Activated T-helper 1 cell treated with anti-CD3 and anti-CD28 coated beads, Interleukin-12 subunit alpha, Interleukin-12 subunit beta, Interleukin-2, Interleukin-4 antibody, amounts not matched to agents 30 ng/mL and 10 ng/mL and 1 ng/mL, durations not matched to agents 14 hours and 24 hours and 36 hours (primary cell): ENCODE results near the gene CLEC16A. TPM values are rescaled to one million over a fixed set of nuclear protein-coding genes. Genes with fewer than 3 reads are reported as not detected.

Experiments used
- DNase-seq: peaks from one replicate; pipeline ENCODE4 v3.0.0; 2021; ENCODE audit warnings: low spot score
- H3K27ac Mint-ChIP-seq: one replicate; pipeline ENCODE4 v1.8.0; 2021; ENCODE audit warnings: mild to moderate bottlenecking, mixed read lengths
- H3K27me3 Mint-ChIP-seq: one replicate; pipeline ENCODE4 v1.8.0; 2022; ENCODE audit warnings: mild to moderate bottlenecking, moderate library complexity, mixed read lengths; ENCODE audit not compliant: insufficient read depth
- H3K36me3 Mint-ChIP-seq: one replicate; pipeline ENCODE4 v1.8.0; 2021; ENCODE audit warnings: low read depth, mixed read lengths
- H3K4me1 Mint-ChIP-seq: one replicate; pipeline ENCODE4 v1.8.0; 2021; ENCODE audit warnings: low read depth, mixed read lengths
- H3K4me3 Mint-ChIP-seq: one replicate; pipeline ENCODE4 v1.8.0; 2021; ENCODE audit warnings: mild to moderate bottlenecking, moderate library complexity, mixed read lengths
- H3K9me3 Mint-ChIP-seq: one replicate; pipeline ENCODE4 v1.8.0; 2021; ENCODE audit warnings: mixed read lengths
- intact Hi-C: fragments of 100-400 bp; cut with micrococcal nuclease; formaldehyde crosslinking; loops from one replicate; pipeline ENCODE4 v1.15.1; 2024
- total RNA-seq: library from RNA; stranded (reverse); gene quantifications from 2 replicates; pipeline ENCODE4 v1.2.3, GENCODE V29; 2022

CLEC16A gene
- total RNA-seq, 1 donor from 2014 or later, result 37.4 TPM

DNA sequence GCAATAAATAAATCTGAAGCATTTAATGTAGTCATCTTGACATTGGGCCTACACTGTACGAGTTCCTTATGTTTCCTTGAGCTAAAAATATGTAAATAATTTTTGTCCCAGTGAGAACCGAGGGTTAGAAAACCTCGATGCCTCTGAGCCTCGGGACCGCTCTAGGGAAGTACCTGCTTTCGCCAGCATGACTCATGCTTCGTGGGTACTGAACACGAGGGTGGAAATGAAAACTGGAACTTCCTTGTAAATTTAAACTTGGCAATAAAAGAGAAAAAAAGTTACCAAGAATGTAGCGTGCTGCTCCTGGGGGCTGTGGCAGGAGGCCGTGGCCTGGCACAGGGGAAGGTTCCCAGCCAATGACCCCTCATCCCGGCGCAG, 237.5 kb downstream of the CLEC16A start:
- Mint-ChIP-seq H3K27ac (peak overlapping the region; percentile 78), H3K36me3 (peaks cover 20% of the 10 kb centered on the region), H3K9me3 (no peaks in the 10 kb centered on the region), H3K4me1 (peaks cover 28% of the 10 kb centered on the region), H3K4me3 (peak overlapping the region; percentile 49), H3K27me3 (no peaks in the 10 kb centered on the region)
- intact Hi-C loops, result no loop called here
- DNase-seq, result no peak

DNA sequence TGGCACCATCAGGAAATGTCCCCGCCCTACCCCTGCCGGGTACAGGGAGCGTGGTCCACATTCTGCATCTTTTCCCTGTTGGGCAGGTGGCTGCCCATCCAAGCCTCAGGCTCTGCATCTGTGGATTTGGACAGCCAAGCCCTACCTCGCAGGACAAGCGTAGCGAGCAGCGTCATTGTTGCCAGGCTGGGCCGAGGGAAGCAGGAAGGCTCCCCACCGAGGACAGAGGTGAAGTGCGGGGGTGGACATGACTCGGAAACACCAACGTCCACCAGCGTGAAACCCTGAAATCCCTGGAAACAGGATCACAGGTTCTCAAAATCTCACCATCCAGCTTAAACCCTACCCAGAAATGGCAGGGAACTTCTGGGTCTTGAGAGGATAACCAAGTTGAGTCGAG, 238.0 kb downstream of the CLEC16A start:
- H3K4me3 Mint-ChIP-seq, result no peak overlapping the region

DNA sequence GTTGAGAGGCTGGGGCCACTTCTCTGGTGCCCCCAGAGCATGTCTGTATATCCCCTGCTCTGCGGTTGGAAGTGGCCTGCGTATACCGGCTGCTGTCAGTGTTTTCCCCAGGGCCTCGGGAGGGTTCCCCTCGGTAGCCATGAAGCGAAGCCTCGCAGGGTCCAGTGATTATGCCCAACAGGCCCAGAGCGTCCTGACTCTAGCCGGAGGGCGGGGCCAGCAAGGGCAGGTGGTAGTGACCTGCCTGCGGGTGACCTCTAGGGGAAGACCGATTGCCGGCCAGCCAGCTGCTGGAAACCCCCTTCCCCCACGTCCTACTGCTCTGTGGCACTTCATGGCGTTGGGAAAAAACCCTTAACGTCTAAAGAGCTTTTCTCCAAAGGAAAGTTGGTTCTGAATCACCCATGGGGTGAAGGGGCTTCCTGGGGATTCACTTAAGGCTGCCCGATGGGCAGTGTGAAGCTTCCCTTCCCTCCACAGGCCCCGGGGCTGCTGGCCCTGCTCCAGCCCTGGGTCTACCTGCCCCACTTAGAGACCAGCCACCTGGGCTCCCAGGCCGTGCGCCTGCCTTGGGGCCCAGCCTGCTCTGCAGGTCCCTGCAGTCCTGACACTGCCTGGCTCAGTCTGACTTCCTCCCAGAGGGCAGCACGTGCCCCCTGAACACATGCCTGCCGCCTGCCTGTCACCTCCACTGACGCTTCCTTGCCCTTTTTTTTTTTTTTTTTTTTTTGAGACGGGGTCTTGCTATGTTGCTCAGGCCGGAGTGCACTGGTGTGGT, 238.9 kb downstream of the CLEC16A start:
- no peak overlapping the region for H3K4me3 Mint-ChIP-seq
- H3K27me3 Mint-ChIP-seq, result no peaks in the 10 kb centered on the region
- no peaks in the 10 kb centered on the region for H3K9me3 Mint-ChIP-seq
- no peak for DNase-seq
- intact Hi-C loops, result no loop called here
- peaks cover 26% of the 10 kb centered on the region for H3K4me1 Mint-ChIP-seq
- H3K36me3 Mint-ChIP-seq, result peaks cover 20% of the 10 kb centered on the region
- H3K27ac Mint-ChIP-seq, result peak overlapping the region; percentile 36

More for the DNA sequence above, 238.0 kb downstream of the CLEC16A start:
- DNase-seq, result no peak
- intact Hi-C loops, result no loop called here
- peaks cover 26% of the 10 kb centered on the region for H3K4me1 Mint-ChIP-seq
- H3K36me3 Mint-ChIP-seq, result peaks cover 20% of the 10 kb centered on the region
- no peaks in the 10 kb centered on the region for H3K9me3 Mint-ChIP-seq
- peak overlapping the region; percentile 52 for H3K27ac Mint-ChIP-seq
- no peaks in the 10 kb centered on the region for H3K27me3 Mint-ChIP-seq

DNA sequence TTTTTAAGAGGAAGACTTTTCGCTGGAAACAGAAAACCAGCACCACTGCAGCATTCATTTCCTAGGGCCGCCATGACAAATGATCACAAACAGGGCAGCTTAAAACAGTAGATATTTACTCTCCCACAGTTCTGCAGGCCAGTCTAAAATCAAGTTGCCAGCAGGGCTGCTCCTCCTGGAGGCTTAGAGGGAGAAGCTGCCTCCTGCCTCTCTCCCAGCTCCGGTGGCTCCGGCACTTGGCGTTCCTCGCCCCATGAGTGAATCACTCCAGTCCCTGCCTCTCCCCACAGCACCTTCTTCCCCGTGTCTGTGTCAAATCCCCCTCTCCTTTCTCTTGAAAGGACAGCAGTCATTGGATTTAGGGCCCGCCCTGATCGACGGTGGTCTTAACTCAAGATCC, 239.6 kb downstream of the CLEC16A start:
- no peak for DNase-seq
- Mint-ChIP-seq H3K36me3 (peaks cover 19% of the 10 kb centered on the region), H3K27me3 (no peaks in the 10 kb centered on the region), H3K9me3 (no peaks in the 10 kb centered on the region), H3K4me1 (peaks cover 31% of the 10 kb centered on the region), H3K4me3 (no peak overlapping the region), H3K27ac (no peak overlapping the region)
- intact Hi-C loops, result no loop called here

DNA sequence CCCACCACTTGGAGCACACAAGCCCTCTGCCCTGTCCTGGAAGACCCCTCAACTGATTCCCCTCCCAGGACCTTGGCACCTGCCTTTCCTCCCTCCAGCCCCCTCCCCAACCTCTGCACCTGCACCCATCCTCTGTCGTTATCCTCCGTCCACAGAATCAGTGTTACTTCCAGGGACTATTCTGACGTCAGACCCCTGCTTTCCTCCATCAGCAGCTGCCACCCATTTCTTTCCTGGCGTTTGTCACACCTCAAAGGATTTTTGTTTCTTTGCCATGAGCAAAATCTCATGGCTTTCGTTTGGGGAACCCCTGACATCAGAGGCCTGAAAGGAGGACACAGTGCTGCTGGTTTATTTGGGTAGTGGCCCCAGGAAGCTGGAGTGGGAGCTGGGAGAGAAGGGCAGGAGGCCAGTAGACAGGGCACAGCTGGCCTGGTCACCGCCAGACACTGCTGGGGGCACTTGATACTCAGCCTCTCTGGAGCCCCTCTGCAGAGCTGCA, 243.2 kb downstream of the CLEC16A start:
- DNase-seq, result no peak
- intact Hi-C loops, result no loop called here
- Mint-ChIP-seq H3K27me3 (no peaks in the 10 kb centered on the region), H3K9me3 (no peaks in the 10 kb centered on the region), H3K27ac (no peak overlapping the region), H3K4me3 (no peak overlapping the region), H3K36me3 (peaks cover 5% of the 10 kb centered on the region), H3K4me1 (peaks cover 36% of the 10 kb centered on the region)

DNA sequence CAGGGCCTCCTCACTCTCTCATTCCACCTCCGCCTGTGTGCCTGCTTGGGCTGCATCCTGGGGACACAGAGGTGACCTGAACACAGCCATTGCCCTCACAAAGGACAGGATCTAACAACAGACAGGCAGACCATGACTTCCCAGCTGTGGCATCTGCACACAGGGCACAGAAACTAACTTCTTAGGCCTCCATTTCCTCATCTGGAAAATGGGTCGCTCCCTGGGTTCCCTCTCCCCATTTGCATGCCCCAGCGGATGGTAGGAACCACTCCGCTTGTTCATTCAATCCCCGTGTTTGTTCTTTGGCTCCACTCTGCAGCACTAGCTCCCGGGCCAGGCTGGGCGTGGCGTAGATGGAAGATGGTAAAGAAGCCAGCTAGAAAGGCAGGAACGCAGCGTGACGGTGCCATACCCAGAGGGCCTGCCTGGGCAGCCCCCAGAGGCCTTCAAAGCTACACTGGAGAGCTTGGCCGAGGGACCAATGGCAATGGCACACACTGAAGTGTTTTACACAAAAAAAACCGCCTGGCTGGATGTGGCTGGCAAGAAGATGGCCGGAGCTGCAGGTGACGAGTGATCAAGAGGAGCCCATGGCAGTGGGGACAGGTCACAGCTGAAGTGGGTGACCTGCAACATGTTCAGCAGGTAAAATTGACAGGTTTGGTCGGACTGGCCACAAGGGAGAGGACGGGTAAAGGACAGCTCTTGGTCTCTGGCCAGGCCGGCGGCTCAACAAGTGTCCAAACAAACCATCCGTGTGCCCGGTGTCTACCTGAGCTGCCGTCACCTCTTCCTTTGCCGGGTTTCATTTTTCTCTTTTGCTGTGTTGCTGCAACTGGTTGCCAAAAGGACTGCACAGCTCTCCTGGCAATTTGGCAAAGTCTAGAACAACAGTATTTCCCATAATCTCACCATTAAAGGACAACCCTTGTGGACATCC, 244.7 kb downstream of the CLEC16A start:
- H3K27ac Mint-ChIP-seq, result peak overlapping the region; percentile 6
- H3K36me3 Mint-ChIP-seq, result peaks cover 5% of the 10 kb centered on the region
- DNase-seq, result no peak
- no peaks in the 10 kb centered on the region for H3K27me3 Mint-ChIP-seq
- no peaks in the 10 kb centered on the region for H3K9me3 Mint-ChIP-seq
- no peak overlapping the region for H3K4me3 Mint-ChIP-seq
- intact Hi-C loops, result no loop called here
- H3K4me1 Mint-ChIP-seq, result peaks cover 49% of the 10 kb centered on the region

DNA sequence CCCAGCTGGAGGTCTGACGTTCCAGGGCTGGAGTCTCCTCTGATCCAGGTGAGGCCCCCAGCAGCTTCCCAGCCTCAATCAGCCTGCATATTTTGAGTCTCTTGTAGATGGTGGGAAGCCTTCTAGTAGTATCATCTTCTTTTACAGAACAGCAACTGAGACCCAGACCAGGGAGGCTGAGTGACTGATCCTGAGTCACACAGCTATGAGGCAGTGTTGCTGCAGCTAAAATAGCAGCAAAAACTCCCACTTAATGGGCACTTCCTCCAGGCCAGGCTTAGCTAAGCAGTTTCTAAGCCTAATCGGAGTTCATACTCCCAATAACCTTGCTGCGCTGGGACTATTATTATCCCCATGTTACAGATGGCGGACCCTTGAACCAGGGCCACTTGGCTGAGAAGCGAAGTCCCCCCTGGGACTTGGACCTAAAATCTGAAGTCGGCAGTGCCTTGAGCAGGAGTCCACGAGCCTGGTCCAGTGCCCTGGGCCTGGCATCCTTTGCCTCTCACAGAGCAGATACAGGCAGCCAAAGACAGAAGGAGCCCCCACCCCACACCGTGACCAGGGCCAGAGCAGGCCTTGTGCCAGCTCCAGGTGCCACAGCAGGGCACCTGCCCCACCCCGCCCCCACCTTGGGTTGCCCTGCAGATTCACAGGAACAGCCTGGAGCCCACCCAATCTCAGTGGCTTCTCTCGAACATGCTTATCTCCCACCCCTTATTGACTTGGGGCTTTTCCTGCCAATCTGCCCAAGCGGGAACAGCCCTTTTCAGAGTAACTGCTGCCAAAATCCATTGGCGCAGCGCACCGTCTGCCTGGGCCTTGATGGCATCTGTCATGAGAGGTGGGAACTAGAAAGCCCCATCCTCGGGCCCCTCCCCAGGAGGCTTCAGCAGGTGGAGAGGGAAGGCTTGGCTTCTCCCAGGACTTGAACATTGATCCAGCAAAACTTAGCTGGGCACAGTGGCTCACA, 246.5 kb downstream of the CLEC16A start:
- Mint-ChIP-seq H3K27ac (peak overlapping the region; percentile 43), H3K9me3 (no peaks in the 10 kb centered on the region), H3K36me3 (peaks cover 7% of the 10 kb centered on the region), H3K27me3 (no peaks in the 10 kb centered on the region), H3K4me3 (no peak overlapping the region), H3K4me1 (peaks cover 59% of the 10 kb centered on the region)
- intact Hi-C loops, result no loop called here
- no peak for DNase-seq

DNA sequence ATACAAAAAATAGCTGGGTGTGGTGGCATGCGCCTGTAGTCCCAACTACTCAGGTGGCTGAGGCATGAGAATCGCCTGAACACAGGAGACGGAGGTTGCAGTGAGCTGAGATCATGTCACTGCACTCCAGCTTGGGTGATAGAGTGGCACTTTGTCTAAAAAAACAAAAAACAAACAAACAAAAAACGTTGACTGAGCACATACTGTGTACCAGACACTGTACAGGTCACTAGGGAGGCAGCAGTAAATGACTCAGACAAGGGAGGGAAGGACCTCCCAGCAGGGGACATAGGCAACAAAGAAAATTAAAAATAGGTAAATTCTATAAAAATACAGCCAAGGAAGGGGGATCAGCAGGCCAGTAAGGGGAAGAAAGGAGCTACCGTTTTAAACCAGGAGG, 247.3 kb downstream of the CLEC16A start:
- intact Hi-C loops, result no loop called here
- peaks cover 14% of the 10 kb centered on the region for H3K36me3 Mint-ChIP-seq
- H3K27me3 Mint-ChIP-seq, result no peaks in the 10 kb centered on the region
- H3K9me3 Mint-ChIP-seq, result no peaks in the 10 kb centered on the region
- peaks cover 63% of the 10 kb centered on the region for H3K4me1 Mint-ChIP-seq
- H3K4me3 Mint-ChIP-seq, result no peak overlapping the region
- H3K27ac Mint-ChIP-seq, result peak overlapping the region; percentile 61
- DNase-seq, result no peak

DNA sequence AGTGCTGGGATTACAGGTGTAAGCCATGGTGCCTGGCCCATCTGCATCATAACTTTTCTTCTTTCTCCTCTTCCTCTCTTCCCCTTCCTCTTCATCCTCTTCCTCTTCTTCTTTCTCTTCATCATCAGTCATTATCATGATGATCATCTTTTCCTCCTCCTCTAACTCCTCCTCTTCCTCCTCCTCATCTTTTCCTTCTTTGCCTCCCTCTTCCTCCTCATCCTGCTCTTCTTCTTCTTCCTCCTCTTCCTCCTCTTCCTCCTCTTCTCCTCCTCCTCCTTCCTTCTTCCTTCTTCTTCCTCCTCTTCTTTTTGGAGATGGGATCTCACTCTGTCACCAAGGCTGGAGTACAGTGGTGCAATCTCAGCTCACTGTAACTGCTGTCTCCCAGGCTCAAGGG, 249.1 kb downstream of the CLEC16A start:
- Mint-ChIP-seq H3K36me3 (peaks cover 14% of the 10 kb centered on the region), H3K4me3 (no peak overlapping the region), H3K9me3 (no peaks in the 10 kb centered on the region), H3K27me3 (no peaks in the 10 kb centered on the region), H3K4me1 (peaks cover 75% of the 10 kb centered on the region), H3K27ac (peak overlapping the region; percentile 76)
- DNase-seq, result no peak
- intact Hi-C loops, result no loop called here

DNA sequence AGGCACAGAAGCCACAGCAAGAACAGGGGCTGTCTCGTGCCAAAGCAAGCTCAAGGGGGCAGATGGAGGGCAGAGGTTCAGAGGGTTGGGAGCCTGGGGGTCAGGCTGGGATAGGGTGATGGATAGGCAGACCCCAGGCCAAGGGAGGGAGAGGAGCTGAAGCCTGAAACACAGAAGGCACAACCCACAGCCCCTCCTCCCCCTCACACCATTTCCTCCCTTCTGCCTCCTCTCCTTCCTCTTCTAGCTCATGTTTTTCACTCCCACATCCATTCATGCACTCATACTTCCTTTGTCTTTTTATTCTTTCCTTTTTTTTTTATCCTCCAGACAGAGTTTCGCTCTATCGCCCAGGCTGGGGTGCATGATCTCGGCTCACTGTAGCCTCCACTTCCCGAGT, 250.5 kb downstream of the CLEC16A start:
- Mint-ChIP-seq H3K27ac (peak overlapping the region; percentile 80), H3K27me3 (no peaks in the 10 kb centered on the region), H3K36me3 (peaks cover 11% of the 10 kb centered on the region), H3K4me1 (peaks cover 74% of the 10 kb centered on the region), H3K9me3 (no peaks in the 10 kb centered on the region), H3K4me3 (no peak overlapping the region)
- no peak for DNase-seq
- intact Hi-C loops, result no loop called here

DNA sequence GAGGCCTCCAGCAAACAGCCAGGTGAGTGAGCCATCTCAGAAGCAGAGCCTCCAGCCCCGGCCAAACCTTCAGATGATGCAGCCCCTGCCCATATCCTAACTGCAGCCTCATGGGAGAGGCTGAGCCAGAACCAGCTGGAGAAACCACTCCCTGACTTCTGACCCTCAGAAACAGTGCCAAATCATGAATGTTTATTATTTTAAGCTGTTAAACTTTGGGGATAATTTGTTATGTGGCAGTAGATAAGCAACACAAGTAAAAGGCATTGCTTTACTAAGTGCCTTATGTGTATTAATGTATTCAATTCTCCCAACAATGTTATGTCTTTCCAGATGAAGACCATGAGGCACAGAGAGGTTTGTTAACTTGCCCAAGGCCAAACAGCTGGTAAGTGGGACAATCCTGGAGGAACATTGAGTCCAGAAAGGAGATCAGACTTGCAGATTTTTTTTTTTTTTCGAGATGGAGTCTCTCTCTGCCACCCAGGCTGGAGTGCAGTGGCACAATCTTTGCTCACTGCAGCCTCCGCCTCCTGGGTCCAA, 252.0 kb downstream of the CLEC16A start:
- H3K27ac Mint-ChIP-seq, result no peak overlapping the region

DNA sequence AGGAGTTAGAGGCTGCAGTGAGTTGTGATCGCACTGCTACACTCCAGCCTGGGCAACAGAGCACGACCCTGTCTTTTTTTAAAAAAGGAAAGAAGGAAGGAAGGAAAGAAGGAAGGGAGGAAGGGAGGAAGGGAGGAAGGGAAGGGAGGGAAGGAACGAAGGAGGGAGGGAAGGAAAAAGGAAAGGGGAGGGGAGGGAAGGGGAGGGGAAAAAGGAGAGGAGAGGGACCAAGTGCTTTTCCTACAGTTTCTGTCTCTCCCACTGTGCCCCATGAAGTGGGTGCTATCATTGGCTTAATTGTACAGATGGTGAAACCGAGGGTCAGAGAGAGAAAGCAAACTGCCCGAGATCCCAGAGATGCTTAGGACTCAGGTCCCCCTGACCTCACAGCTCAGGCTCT, 254.0 kb downstream of the CLEC16A start:
- peak overlapping the region; percentile 77 for H3K27ac Mint-ChIP-seq
- no peak overlapping the region for H3K4me3 Mint-ChIP-seq
- peaks cover 73% of the 10 kb centered on the region for H3K4me1 Mint-ChIP-seq
- no peaks in the 10 kb centered on the region for H3K27me3 Mint-ChIP-seq
- intact Hi-C loops, result no loop called here
- H3K36me3 Mint-ChIP-seq, result peaks cover 9% of the 10 kb centered on the region
- no peak for DNase-seq
- no peaks in the 10 kb centered on the region for H3K9me3 Mint-ChIP-seq

More for the DNA sequence above, 252.0 kb downstream of the CLEC16A start:
- H3K36me3 Mint-ChIP-seq, result peaks cover 11% of the 10 kb centered on the region
- no peaks in the 10 kb centered on the region for H3K27me3 Mint-ChIP-seq
- no peak for DNase-seq
- peaks cover 71% of the 10 kb centered on the region for H3K4me1 Mint-ChIP-seq
- H3K9me3 Mint-ChIP-seq, result no peaks in the 10 kb centered on the region
- no peak overlapping the region for H3K4me3 Mint-ChIP-seq
- intact Hi-C loops, result no loop called here
